Medulla oblongata (tissue), 1 donor: Measurements from ENCODE around the gene FARP2.
"Not testable (repeated sequence)": the region's sequence is repeated elsewhere in the genome, so short reads cannot be mapped to it uniquely, and the experiment has no call there.

Source experiments
- DNase-seq: peaks from one replicate; pipeline ENCODE4 v3.0.0-alpha.2; 2015; ENCODE audit errors: extremely low spot score

The FARP2 gene

DNA sequence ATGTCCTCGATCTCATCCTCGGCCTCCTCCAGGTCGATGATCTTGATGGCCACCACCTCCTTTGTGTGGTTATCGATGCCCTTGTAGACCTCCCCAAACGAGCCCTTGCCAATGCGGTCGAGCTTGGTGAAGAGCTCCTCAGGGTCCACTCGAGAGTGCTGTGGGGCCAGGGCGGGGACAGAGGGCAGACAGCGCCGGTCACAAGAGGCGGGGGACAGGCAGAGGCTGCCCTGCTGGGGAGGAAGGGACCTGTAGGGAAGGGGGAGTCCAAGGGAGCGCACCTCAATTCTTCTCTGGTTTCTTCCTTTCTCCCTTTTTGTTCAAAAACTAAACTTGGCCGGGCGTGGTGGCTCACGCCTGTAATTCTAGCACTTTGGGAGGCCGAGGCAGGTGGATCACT lies 145.5 kb downstream of the FARP2 start:
- no peak for DNase-seq

GRCh38 chr2:241502281-241502680 lies 146.2 kb downstream of the FARP2 start:
- no peak for DNase-seq

- no peak for DNase-seq
Measured at GRCh38 chr2:241503776-241504392, 147.8 kb downstream of the FARP2 start.

GRCh38 chr2:241505086-241505780 lies 149.1 kb downstream of the FARP2 start:
- no peak for DNase-seq

DNA sequence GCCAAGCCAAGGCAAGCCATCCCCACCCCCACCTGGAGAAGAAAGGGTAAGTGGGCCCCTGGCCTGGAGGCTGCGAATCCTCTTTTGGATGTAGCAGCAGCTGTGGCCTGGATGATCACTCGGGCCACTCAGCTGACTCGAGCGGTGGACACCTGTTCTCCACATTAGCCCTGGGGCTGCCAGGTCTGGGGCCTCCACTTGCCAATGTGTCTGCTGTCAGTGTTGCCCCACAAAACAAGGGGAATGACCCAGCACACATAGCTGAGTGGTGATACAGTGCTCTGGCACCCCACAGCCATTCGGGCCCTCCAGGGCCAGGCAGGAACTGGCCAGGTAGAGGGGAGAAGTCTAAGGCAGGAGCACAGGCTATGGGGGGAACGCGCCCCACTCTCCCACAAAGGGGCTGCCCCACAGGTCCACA lies 149.7 kb downstream of the FARP2 start:
- no peak for DNase-seq

DNA sequence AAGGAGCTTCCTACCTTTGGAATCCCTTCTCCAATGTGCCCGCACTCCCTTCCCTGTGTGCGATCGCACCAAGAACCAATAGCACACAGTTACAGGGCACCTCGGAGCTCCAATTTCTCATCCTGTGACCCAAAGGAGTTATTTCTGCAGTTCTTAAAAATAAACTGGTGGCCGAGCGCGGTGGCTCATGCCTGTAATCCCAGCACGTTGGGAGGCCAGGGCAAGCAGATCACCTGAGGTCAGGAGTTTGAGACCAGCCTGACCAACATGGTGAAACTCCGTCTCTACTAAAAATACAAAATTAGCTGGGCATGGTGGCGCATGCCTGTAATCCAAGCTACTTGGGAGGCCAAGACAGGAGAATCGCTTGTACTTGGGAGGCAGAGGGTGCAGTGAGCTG lies 150.2 kb downstream of the FARP2 start:
- DNase-seq: not testable (repeated sequence)

DNA sequence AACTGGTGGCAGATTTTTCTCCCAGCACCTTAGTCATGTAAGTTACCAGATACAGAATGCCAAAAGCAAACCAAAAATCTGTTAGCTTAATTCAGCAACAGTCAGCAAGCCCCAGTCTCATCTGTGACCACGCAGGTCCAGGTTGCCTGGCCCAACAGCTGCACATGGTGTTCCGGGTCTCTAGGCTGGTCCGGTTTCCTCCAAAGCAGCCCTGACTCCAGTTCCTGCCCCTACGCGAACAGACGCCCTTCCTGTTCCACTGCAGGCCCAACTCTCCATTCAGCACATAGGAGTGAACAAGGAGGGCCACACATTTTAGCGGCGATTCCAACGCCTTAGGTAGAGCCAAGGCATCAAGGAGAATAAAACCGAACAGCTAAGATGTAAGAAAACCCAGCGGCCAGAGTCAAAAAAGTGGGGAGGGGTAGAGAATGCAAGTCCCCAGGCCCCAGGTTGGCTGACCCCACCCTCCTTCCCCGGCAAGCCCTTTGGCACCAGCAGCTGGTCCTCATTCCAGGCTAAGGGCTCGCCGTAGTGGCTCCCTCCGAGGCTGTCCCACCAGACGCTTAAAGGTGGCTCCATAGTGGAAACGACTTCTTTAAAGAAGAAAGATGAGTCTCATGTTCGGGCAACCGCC lies 150.8 kb downstream of the FARP2 start:
- DNase-seq: no peak

GRCh38 chr2:241507430-241508239 lies 151.6 kb downstream of the FARP2 start:
- DNase-seq: no peak

DNA sequence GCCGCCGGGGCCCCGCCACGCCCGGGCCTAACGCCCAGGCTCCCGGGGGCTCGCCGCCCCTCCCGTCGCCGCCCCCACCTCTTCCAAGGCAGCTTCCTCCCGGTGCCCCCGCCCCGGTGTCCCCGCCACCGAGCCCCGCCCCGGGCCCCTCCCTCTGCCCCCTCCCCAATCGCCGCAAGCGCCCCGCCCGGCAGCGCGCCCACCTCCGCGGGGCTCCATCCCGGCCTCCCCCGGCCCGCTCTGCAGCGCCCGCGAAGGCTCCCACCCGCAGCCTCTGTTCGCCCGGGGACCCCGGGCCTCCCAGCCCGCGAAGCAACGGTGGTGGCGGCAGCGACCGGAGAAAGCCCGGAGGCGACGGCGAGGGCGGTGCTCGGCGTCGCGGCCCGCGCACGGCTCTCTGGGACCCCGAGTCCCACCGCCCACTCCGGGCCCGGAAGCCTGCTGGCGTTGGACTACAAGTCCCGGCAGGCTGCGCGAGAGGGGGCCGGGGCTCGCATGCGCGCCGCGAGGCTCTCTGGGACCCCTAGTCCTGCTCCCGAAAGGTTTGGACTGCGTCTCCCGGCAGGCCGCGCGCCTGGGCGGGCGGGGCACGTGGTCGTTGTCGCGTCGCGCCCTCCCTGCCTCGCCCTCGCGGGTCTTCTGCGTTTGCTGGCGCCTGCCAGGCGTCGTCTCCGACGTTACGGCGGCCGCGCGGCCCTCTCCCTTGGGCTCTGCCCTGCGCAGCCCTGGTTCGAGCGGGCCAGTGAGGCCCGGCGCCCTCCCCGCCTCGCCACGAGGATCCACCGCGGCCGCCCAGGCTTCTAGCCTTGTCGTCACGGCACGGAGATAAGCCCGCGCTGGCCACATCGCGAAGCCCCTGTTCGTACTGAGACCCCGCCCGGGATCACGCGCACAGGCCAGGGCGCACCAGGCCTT lies 152.4 kb downstream of the FARP2 start, which contains the start of gene STK25:
Gene STK25 (minus strand): TSS at position 345 of the 915 bp plus-strand sequence. CDS start 549 bp downstream, outside the sequence.
- DNase-seq: peak; percentile 98

DNA sequence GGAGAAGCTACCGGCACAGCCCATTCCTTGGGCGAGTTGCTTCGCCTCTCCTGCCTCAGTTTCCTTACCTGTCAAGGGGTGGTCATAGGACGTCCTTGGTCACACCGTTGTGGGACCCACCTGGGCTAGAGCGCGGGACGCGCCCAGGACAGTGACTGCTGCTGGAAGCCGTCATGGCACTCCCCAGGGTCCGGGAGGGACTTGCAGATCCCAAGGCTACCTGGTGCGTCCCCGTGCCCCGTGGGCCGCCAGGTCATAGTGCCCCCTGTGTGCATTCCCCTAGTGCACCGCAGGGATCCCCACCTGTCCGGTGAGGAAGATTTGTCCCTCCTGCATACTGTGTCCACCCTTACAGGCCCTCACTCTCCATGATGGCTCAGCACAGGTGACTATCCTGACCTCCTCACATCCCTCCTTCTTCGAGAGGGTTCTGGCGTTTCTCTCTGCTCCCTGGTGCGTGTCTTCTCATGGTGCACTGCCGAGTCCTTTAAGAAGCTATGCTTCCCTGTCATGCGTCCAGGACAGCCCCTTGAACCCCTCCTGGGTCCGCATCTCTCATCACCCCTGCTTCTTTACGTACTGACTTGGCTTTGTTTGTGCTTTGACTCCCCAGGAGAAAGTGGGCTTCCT lies 153.2 kb downstream of the FARP2 start:
- DNase-seq: peak; percentile 9

DNA sequence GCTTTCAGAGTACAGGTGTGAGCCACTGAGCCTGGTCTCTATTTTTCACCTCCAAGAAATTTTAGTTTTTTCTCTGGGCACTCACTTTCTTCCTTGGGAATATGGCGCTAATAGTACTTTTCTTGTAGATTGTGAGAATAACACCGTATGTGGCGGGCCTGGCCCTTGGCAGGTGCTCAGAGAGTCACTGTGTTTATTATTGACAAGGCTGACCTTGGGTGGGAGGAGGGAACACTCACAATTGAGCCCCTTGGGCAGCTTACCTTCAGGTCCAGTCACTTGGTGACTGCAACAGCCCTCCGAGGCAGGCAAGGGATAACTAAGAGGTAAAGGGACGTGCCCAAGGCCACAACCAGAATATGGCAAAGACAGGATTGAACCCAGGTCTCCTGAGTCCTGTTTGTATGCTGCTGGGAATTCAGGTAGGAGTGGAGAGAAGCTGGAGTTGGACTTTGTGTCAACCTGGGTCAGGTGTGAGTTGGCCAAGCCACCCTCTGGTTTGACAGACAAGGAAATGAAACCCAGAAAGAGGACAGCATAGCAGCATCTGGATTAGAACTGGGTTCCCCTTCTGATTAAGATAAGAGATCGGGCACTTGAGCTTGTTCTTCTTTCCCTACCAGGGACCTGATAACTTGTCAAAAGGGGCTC lies 155.1 kb downstream of the FARP2 start:
- no peak for DNase-seq

- DNase-seq: no peak
Measured at GRCh38 chr2:241514553-241514952, 158.5 kb downstream of the FARP2 start.

GRCh38 chr2:241514986-241515737 lies 159.1 kb downstream of the FARP2 start:
- DNase-seq: no peak

DNA sequence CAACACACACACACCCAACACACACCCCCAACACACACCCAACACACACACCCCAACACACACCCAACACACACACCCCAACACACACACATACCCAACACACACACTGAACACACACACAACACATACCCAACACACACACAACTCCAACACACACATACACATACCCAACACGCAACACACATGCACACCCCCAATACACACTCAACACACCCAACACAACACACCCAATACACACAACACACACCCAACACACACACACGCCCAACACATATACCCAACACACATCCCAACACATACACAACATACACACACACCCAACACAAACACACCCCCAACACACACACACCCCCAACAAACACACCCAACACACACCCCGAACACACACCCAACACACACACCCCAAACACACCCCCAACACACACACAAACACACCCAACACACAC lies 160.5 kb downstream of the FARP2 start:
- no peak for DNase-seq

- DNase-seq: no peak
Measured at GRCh38 chr2:241517297-241517696, 161.2 kb downstream of the FARP2 start.

GRCh38 chr2:241519669-241520068 lies 163.6 kb downstream of the FARP2 start:
- DNase-seq: no peak

- no peak for DNase-seq
Measured at GRCh38 chr2:241522477-241522876, 166.4 kb downstream of the FARP2 start.

DNA sequence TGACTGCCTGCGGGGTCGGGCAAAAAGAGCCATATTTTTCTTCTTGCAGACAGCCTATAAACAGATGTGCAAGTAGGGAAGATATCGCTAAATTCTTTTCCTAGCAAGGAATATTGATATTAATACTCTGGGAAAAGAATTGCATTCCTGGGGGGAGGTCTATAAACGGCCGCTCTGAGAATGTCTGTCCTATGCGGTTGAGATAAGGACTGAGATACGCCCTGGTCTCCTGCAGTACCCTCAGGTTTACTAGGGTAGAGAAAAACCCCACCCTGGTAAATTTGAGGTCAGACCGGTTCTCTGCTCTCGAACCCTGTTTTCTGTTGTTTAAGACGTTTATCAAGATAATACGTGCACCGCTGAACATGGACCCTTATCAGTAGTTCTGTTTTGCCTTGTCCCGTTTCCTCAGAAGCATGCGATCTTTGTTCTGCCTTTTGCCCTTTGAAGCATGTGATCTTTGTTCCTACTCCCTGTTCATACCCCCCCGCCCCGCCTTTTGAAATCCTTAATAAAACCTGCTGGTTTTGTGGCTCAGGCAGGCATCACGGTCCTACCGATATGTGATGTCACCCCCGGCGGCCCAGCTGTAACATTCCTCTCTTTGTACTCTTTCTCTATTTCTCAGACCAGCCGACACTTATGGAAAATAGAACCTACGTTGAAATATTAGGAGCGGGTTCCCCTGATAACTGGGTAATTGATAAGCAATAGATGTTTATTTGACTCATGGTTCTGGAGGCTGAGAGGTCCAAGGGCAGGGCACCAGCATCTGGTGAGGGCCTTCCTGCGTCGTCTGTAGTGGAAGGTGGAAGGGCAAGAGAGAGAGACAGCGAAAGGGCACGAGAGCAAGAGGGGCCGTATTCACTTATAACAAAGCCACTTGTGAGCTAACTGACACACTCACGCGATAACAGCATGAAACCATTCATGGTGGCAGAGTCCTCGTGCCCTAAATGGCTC lies 170.0 kb downstream of the FARP2 start:
- not testable (repeated sequence) for DNase-seq
